NCI-H128 (cell line): ENCODE results near the gene CDK18.

Experiments used
- DNase-seq: peaks from one replicate; lab custom pipeline; 2025; ENCODE audit not compliant: unreplicated experiment; lab: John Stamatoyannopoulos, UW

The CDK18 gene

DNA sequence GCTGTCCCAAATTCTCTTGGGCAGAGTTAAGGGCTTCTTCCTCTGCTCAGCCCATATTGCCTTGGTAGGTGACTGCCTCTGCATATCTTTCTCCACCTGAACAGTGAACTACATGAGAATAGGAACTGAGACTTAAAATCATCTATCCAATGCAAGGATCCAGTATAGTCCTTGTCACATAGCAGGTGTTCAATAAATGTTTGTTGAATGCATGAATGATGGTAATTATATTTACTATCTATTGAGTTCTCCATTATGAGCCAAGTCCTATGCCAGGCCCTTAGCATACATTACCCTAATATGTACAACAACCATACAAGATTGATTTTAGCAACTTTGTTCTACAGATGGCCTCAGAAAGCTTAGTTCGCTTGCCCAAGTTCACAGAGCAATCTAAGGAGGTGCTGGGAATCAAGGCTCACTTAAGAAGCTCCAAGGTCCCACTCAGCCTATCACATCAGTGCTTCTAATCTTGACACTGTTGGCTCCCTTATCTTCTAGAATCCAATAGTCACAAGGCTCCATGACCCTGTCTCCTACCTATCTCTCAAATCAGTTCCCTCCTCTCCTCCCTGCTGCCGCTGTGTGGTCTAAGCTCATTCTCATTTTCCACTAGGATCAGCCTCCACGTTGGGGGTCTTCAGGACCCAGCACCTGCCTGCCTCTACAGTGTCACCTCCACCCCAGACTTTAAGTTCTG is 2.2 kb upstream of the CDK18 start:
- DNase-seq = no peak

GRCh38 chr1:205502992-205503391 is 1.5 kb upstream of the CDK18 start:
- DNase-seq = no peak

- DNase-seq = no peak
Observed at GRCh38 chr1:205505076-205505729, 734 bp downstream of the CDK18 start.

- DNase-seq = no peak
Observed at GRCh38 chr1:205505791-205506190, 1.3 kb downstream of the CDK18 start.

DNA sequence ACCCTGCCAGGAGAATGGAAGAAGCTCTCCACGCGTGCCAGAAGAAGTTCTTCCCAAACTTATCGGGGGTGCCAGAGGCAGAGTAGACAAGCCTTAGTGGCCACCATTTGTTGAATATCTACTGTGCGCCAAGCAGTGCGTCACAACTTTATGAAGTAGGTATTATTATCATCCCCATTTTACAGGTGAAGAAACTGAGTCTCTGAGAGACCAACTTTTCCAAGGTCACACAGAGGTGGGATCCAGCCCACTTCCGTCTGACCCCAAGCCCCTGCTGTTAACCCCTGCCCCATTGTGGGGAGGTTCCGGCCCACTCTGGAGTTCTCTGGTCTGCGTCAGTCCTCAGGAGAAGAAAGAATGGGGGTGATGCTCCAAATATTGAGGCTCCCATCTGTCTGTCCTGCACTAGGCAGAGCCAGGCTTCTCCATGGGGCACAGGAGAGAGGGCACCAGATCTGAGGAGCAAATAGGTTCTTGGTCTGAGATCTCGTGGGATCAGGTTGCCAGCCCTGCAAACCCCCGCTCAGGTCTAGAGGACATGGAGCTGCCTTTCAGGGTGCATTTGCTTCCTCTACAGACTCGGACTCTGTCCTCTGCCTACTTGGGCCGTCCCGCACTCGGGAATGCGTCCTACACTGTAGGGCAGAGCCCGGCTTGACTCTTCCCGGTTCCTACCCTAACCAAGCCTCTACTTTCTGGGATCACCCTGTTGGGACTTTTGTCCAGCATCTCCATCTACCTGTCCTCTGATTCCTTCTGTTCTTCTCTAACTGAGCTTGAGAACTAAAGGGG is 2.1 kb downstream of the CDK18 start:
- DNase-seq = no peak

- no peak for DNase-seq
Observed at GRCh38 chr1:205508227-205508714, 3.8 kb downstream of the CDK18 start.

DNA sequence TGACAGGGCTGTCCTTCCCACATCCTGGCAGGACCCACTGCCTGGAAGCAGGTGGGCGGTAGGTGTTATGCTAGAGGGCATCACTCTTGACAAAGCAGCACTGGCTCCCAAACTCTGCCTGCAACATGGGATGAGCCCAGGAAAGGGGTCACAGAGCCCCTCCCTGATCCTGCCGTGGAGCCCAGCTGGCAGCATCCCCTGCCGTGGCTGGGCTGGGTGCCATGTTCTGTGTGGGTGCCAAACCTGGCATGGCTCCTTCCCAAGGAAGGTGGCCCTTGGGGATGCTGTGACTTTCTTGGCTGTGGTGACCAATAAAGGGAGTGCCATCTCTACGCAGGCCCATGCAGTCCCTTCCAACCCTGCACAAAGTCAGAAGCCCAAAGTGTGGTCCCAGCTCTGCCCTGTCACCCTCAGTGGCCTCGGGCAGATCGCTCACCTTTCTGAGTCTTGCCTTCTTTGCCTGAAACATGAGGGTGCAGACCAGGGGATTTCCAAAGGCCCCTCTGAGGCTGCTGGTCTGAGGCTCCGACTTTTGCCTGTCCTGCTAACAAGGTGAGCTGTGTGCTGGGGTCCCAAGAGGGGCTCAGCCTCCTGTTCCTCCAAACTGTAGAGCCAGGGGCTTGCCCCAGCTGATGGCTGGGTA is 6.0 kb downstream of the CDK18 start:
- DNase-seq = no peak

DNA sequence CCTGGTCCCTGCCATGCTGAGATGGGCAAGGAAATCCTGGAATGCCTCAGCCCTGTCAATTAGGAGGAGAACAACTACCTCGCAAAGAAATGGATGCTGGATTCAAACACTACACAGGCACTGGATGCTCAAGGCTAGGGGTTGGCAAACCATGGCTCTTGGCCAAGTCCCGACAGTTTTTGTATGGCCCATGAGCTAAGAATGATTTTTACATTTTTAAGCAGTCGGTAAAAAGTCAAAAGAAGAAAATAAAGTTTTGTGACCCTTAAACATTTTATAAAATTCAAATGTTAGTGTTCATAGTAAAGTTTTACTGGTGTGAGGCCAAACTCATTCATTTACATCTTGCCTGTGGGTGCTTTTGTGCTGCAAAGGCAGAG is 6.5 kb downstream of the CDK18 start:
- no peak for DNase-seq

DNA sequence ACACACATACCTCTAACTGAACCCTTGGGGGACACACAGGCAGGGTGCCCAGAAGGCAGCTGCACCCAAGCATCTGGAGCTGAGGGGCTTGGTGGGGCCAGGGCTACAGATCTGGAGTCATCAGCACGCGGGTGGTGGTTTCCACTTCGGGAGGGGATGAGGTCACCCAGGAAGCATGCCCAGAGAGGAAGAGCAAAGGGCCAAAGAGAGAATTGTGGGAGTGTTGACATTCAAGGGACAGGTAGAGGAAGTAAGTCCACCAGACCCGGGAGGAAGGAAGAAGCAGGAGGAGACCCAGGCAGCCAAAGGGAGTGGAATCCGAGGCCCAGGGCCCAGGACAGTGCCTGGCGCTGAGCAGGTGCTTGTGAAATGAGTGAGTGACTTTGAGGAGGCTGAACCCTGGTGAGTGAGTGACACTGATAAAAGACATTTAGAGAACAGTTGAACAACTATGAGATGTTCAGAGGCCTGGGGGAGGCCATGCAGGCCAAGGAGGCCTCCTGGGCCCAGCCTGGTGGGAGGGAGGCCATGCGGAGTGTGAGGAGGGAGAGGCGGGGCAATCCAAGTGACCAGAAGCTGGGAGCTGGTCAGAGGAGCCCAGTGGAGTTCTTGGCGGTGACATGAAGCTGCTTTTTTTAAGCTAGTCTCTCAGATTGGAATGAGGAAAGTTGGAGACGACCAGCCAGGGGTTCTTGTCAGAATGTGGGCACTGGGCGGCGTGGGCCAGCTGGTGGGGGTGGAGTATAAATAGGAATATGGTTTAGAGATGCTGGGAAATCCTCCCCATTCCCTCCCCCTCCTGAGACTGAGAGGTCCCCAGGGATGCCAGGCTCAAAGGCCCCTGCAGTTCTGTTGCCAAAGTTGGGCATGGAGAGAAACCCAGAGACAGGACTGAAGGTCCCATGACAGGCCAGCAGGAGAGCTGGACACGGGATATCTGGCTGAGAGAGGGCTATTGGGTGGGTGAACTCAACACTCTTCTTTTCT is 7.9 kb downstream of the CDK18 start:
- no peak for DNase-seq

DNA sequence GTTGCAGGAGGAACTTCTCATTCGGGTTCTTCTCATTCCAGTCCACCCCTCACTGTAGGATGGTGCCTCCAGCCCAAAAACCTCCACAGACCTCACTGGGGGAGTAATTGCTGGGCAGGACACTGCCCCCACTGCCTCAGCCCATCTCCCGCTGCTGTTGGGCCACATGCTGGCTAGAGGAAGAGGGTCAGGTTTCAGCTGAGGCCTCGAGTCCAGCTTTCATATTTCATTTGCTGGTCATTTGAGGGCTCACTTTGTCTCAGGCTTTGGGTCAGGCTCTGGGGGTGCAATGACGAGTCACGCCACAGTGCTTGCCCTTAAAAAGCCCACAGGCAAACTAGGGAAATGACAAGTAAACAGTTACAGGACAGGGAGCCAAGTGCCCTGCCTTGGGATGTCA is 9.3 kb downstream of the CDK18 start:
- no peak for DNase-seq

DNA sequence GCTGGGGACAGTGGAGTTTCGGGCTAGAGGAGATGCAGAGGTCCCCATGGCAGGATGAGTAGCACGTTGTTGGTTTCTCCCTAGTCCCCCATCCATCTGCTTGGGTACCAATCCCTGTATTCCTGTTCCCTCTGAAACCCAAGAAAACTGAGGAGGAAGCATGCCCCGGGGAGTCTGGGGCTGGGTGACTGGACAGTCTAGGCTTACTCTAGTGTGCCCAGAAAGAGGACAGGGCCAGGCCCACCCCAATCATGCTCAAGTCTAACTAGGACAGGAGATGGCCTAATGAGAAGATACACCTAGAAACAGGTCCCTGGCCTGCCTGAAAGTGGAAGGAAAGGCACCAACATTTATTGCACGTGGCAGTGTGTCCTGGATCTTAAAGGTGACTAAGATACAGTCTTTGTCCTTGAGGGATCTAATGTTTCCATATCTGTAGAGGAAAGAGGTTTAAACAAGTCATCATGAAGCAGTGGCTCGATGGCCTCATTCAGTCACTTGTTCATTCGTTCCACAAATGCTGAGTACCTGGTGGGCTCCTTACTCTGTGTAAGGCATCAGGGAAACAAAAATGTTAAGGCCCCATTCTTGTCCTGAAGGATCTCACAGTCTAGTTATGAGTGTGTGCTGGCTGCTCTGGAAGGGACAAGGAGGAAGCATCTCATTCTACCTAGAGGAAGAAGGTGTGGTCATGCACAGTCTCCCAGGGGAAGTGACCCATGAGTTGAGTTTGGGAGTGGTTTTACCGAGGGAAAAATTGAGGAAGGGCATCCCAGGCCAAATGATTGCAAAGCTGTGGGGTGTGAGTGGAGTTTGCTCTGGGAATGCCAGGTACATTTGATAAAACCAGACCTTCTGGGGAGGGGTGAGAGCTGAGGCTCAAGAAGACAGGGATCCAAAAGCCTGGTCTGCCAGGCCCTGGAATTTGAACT is 10.0 kb downstream of the CDK18 start:
- DNase-seq = no peak

GRCh38 chr1:205515781-205516253 is 11.3 kb downstream of the CDK18 start:
- no peak for DNase-seq

DNA sequence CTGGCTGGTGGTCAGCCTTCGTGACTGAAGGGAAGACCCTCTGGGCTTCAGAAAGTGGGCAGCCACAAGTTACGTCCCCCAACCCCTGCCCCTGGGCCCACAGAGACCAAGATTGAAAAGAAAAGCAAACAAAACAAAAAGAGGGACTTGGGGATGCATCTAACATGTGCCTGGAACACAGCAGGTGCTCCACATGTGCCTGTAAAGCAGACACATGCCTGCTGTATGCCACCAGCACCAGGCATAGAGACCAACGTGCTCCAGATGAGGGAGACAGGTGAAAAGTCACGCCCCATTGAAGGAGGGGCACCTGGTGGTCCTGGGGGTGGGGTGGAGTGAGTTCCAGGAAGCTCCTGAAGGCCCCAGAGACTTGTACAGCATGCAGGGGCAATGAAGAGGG is 11.9 kb downstream of the CDK18 start:
- DNase-seq = no peak

DNA sequence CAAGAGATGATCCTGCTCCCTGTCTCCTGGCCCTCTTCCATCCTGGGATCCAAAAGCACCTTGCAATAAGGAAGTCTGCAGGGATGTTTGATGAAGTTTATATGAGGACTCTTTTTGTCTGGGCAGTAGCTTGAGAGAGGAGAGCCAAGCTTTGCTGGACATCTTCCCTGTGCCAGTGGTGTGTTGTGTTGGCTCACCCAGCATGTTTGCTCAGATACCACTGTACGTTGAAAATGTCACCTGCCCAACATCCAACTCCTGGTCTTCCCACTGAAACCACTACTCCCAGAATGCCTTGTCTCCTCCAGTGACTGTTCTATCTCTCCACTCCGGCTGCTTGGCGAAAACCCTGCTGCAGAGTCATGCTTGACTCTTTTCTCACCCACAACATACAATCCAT is 12.8 kb downstream of the CDK18 start:
- DNase-seq = no peak

GRCh38 chr1:205517763-205518162 is 13.3 kb downstream of the CDK18 start:
- no peak for DNase-seq

DNA sequence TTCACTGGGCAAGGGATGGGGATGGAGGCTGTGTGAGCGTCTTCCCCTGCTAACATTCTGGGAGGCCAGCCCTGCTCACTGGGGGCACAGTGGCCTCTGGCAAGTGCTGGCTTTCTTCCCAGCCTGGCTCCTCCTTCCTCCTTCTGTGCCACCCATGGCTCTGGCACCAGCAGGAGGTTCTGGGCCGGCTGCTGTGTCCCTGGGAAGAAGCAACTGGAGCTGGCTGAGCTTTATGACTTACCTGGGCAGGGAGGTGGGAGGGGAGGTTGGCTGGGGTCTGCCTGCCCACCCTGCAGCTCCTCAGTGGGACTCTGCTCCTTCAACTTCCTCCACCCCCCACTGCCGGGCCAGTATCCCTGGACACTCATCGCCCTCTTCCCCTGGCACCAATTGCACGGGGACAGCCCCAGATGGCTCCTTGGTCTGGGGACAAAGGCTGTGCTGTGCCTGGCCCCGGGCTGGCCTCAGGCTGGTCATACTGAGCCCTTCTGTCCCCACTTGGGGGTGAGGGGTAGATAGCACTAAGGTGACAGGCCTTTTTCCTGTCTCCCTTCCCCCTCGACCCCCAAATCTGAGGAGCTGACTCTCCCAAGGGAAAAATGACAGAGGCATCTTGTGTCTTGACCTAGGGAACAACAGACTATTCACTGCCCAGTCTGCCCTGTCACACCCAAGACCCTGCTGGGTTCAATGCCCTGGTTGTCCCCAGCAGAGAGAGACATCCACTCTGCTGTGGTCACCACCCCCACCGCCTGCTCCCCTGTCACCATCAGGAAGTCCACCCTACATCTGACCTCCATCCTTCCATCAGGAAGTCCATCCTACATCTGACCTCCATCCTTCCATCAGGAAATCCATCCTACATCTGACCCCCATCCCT is 14.4 kb downstream of the CDK18 start:
- no peak for DNase-seq

DNA sequence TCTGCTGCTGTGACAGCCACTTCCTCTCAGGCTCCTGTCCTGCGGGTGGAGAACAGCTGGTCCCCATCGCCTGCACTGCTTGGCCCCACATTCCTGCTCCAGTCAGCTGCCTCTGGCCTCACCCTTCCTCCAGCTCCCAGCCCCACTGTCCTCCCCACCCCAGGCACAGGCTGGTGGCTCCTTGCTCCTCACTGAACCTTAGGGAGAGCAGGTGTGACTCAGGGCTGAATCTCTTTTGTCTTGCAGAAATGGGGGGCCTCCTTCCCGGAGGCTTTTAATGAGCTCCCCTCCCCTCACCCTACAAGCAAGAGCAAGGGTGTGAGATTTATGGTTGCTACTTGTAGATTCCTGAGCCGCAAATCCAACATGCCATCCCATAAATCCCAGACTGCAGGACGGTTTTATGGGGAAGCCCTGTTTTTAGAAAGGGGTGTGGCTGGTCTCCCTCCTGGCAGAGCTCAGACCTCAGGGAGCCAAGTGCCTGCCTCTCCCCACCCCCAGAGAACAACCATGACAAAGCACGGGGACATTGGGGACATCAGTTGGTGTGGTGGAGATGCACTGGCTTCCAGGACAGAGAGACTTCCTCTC is 15.2 kb downstream of the CDK18 start:
- no peak for DNase-seq

- no peak for DNase-seq
Observed at GRCh38 chr1:205520709-205521108, 16.2 kb downstream of the CDK18 start.
